Suprapubic skin (tissue), 4 donors: ENCODE results near the gene SSMEM1.
"Not testable (repeated sequence)": the region's sequence is repeated elsewhere in the genome, so short reads cannot be mapped to it uniquely, and the experiment has no call there.

Experiments
- POLR2A ChIP-seq, 2 donors: fragments of 450-650 bp; IDR thresholded peaks; one replicate each; pipeline ENCODE4 v1.6.1; 2017; ENCODE audit warnings: antibody characterized with exemption in 2 of 2, mild to moderate bottlenecking in 2 of 2, moderate library complexity in 2 of 2
- POLR2AphosphoS5 ChIP-seq, 3 donors: sonication (generic); formaldehyde crosslinking; IDR thresholded peaks; one replicate each; pipeline ENCODE4 v1.6.1; 2017; ENCODE audit warnings: antibody characterized with exemption in 3 of 3
- TF ChIP-seq, protein P1 (sequence below), 2 donors: fragments of 200-600 bp in 1 of 2; fragments of 450-650 bp in 1 of 2; sonication (generic) in 1 of 2; IDR thresholded peaks; one replicate each; pipeline ENCODE4 v1.5.1; 2016 to 2019; ENCODE audit warnings: antibody characterized with exemption in 2 of 2, mild to moderate bottlenecking in 1 of 2, moderate library complexity in 1 of 2

DNA sequence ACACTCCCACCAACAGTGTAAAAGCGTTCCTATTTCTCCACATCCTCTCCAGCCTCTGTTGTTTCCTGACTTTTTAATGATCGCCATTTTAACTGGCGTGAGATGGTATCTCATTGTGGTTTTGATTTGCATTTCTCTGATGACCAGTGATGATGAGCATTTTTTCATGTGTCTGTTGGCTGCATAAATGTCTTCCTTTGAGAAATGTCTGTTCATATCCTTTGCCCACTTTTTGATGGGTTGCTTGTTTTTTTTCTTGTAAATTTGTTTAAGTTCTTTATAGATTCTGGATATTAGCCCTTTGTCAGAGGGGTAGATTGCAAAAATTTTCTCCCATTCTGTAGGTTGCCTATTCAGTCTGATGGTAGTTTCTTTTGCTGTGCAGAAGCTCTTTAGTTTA, 42.0 kb downstream of the SSMEM1 start:
- TF ChIP-seq, protein P1, sequence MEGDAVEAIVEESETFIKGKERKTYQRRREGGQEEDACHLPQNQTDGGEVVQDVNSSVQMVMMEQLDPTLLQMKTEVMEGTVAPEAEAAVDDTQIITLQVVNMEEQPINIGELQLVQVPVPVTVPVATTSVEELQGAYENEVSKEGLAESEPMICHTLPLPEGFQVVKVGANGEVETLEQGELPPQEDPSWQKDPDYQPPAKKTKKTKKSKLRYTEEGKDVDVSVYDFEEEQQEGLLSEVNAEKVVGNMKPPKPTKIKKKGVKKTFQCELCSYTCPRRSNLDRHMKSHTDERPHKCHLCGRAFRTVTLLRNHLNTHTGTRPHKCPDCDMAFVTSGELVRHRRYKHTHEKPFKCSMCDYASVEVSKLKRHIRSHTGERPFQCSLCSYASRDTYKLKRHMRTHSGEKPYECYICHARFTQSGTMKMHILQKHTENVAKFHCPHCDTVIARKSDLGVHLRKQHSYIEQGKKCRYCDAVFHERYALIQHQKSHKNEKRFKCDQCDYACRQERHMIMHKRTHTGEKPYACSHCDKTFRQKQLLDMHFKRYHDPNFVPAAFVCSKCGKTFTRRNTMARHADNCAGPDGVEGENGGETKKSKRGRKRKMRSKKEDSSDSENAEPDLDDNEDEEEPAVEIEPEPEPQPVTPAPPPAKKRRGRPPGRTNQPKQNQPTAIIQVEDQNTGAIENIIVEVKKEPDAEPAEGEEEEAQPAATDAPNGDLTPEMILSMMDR (IDR thresholded peaks at IDR 0.05), result not testable (repeated sequence)
- not testable (repeated sequence) for TF ChIP-seq POLR2A, POLR2AphosphoS5 (IDR thresholded peaks at IDR 0.05)
